ENCODE results near the gene CHI3L2.

CHI3L2 gene

GRCh38 chr1:111227434-111227833 is at the start of gene CHI3L2:
Gene CHI3L2, plus strand, starts transcription at chr1:111227713. Its CDS starts 17 bp downstream, at chr1:111227730.
- no peak for DNase-seq (ENCODE audit: low spot score)

- DNase-seq (ENCODE audit: low spot score) = no peak
These were observed 47.5 kb upstream of the CHI3L2 start for GRCh38 chr1:111179968-111180533.

- no peak for DNase-seq (ENCODE audit: low spot score)
These were observed 45.5 kb upstream of the CHI3L2 start for GRCh38 chr1:111182052-111182451.

GRCh38 chr1:111183308-111184069 is 44.0 kb upstream of the CHI3L2 start:
- DNase-seq (ENCODE audit: low spot score) = no peak

- no peak for DNase-seq (ENCODE audit: low spot score)
These were observed 42.9 kb upstream of the CHI3L2 start for GRCh38 chr1:111184663-111185062.

GRCh38 chr1:111190931-111191451 is 36.5 kb upstream of the CHI3L2 start:
- DNase-seq (ENCODE audit: low spot score) = no peak

GRCh38 chr1:111191496-111191895 is 36.0 kb upstream of the CHI3L2 start:
- DNase-seq (ENCODE audit: low spot score) = no peak

- no peak for DNase-seq (ENCODE audit: low spot score)
These were observed 35.4 kb upstream of the CHI3L2 start for GRCh38 chr1:111192074-111192473.

- DNase-seq (ENCODE audit: low spot score) = no peak
These were observed 34.6 kb upstream of the CHI3L2 start for GRCh38 chr1:111192658-111193519.

- DNase-seq (ENCODE audit: low spot score) = no peak
These were observed 33.6 kb upstream of the CHI3L2 start for GRCh38 chr1:111193712-111194480.

- no peak for DNase-seq (ENCODE audit: low spot score)
These were observed 32.4 kb upstream of the CHI3L2 start for GRCh38 chr1:111195002-111195684.

GRCh38 chr1:111196213-111196612 is 31.3 kb upstream of the CHI3L2 start:
- no peak for DNase-seq (ENCODE audit: low spot score)

GRCh38 chr1:111197598-111198284 is 29.8 kb upstream of the CHI3L2 start:
- DNase-seq (ENCODE audit: low spot score) = peak; percentile 21

- no peak for DNase-seq (ENCODE audit: low spot score)
These were observed 28.7 kb upstream of the CHI3L2 start for GRCh38 chr1:111198836-111199235.

GRCh38 chr1:111199329-111199728 is 28.2 kb upstream of the CHI3L2 start:
- DNase-seq (ENCODE audit: low spot score) = no peak

- peak; percentile 5 for DNase-seq (ENCODE audit: low spot score)
These were observed 27.4 kb upstream of the CHI3L2 start, which contains the start of gene DENND2D for GRCh38 chr1:111199881-111200801. Gene DENND2D, minus strand, starts transcription at chr1:111200646. Its CDS starts 187 bp downstream, at chr1:111200459.

- DNase-seq (ENCODE audit: low spot score) = no peak
These were observed 26.7 kb upstream of the CHI3L2 start for GRCh38 chr1:111200802-111201161.

- no peak for DNase-seq (ENCODE audit: low spot score)
These were observed 26.0 kb upstream of the CHI3L2 start for GRCh38 chr1:111201275-111202090.

- DNase-seq (ENCODE audit: low spot score) = no peak
These were observed 25.2 kb upstream of the CHI3L2 start for GRCh38 chr1:111202366-111202706.
